GM21381 (cell line): Measurements from ENCODE around the gene COX4I1.

ENCODE experiments used
- ATAC-seq: cut with Tn5 transposase; IDR thresholded peaks from one replicate; pipeline ENCODE4 v1.9.1; 2021; ENCODE audit warnings: mild to moderate bottlenecking, moderate library complexity; ENCODE audit not compliant: unreplicated experiment

Gene COX4I1

DNA sequence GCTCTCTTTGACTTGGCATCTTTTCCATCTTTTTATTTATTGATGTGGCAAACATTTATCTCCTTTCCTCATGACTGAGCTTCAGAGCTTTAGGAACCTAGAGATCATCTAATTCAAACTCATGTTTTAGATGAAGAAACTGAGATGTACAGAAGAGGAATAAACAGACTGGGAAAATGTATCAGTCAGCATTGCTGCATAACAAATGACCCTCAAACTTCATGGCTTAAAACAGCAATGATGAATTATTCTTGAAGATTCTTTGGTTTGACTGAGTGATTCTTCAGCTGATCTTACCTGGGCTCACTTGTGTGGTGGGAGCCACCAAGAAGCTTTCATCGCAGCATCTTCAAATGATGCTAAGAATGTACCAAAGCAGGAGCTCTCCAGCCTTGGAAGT, 55.4 kb downstream of the COX4I1 start:
- ATAC-seq, result no peak

DNA sequence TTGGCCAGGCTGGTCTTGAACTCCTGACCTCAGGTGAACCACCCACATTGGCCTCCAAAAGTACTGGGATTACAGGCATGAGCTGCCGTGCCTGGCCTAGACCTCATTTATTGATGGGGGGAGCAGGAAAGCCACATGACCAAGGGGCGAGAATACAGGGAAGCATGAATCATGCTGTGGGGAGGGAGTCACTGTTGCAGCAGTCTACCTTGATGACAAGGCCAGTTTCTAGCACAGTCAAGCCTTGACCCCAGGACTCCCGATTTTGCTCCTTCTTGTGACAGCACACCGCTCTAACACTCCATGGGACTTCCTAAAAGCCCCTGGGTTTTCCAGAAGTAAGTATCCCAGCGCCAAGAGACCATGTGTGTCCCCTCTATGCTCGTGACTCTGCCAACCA, 56.6 kb downstream of the COX4I1 start:
- no peak for ATAC-seq

DNA sequence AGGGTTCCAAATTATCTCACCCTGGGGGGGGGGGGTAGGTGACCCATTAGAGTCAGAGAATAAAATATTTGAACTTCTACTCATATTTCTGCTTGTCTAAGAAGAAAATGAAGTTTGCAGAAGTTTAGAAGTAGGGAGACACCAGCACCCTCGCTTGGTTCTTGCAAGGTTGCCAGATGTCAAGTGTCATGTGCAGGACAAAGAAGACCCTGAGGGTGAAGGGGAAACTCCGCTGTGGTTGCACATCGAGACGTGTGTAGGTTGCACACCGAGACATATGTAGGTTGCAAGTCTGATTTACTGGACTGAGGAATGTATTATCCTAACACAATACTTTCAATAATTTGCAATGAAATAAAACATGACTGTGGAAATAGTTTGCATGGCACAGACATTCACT, 57.1 kb downstream of the COX4I1 start:
- no peak for ATAC-seq
